ENCODE data around the gene RNF34. TPM values are rescaled to one million over a fixed set of nuclear protein-coding genes. Genes with fewer than 3 reads are reported as not detected.

The RNF34 gene
- total RNA-seq, 2 donors from 2014 or later: 20.3 to 51.5 TPM

DNA sequence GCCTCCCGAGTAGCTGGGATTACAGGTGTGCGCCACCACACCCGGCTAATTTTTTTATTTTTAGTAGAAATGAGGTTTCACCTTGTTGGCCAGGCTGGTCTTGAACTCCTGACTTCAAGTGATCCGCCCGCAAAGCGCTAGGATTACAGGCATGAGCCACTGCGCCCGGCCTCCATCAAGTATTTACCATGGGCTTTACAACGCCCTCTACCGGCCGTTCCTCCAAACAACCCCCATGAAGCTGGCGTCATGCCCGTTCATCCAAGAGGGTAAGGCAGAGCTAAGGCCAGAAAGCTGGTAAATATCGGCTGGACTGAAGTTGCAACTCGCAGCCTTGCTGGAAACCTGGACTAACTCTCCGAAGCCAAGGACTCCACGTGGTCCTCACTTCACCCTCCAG, 41.6 kb downstream of the RNF34 start:
- H3K4me3 ChIP-seq: no peak overlapping the region
- no peaks in the 10 kb centered on the region for H3K36me3 ChIP-seq
- no peaks in the 10 kb centered on the region for H3K9me3 ChIP-seq
- TF ChIP-seq POLR2A (IDR thresholded peaks at IDR 0.05): no peak
- TF ChIP-seq POLR2AphosphoS5 (IDR thresholded peaks at IDR 0.05): no peak
- TF ChIP-seq, protein P1, sequence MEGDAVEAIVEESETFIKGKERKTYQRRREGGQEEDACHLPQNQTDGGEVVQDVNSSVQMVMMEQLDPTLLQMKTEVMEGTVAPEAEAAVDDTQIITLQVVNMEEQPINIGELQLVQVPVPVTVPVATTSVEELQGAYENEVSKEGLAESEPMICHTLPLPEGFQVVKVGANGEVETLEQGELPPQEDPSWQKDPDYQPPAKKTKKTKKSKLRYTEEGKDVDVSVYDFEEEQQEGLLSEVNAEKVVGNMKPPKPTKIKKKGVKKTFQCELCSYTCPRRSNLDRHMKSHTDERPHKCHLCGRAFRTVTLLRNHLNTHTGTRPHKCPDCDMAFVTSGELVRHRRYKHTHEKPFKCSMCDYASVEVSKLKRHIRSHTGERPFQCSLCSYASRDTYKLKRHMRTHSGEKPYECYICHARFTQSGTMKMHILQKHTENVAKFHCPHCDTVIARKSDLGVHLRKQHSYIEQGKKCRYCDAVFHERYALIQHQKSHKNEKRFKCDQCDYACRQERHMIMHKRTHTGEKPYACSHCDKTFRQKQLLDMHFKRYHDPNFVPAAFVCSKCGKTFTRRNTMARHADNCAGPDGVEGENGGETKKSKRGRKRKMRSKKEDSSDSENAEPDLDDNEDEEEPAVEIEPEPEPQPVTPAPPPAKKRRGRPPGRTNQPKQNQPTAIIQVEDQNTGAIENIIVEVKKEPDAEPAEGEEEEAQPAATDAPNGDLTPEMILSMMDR (IDR thresholded peaks at IDR 0.05): no peak
- no peaks in the 10 kb centered on the region for H3K4me1 ChIP-seq (replicated peaks)
- 92% methylated on average over 17 of the region's 17 CpGs for WGBS
- H3K27ac ChIP-seq: no peak overlapping the region
- no peak for DNase-seq (ENCODE audit: low spot score)
- intact Hi-C loops (cut with DNase I): no loop called here
- no peaks in the 10 kb centered on the region for H3K27me3 ChIP-seq (replicated peaks; ENCODE audit: insufficient read depth)

DNA sequence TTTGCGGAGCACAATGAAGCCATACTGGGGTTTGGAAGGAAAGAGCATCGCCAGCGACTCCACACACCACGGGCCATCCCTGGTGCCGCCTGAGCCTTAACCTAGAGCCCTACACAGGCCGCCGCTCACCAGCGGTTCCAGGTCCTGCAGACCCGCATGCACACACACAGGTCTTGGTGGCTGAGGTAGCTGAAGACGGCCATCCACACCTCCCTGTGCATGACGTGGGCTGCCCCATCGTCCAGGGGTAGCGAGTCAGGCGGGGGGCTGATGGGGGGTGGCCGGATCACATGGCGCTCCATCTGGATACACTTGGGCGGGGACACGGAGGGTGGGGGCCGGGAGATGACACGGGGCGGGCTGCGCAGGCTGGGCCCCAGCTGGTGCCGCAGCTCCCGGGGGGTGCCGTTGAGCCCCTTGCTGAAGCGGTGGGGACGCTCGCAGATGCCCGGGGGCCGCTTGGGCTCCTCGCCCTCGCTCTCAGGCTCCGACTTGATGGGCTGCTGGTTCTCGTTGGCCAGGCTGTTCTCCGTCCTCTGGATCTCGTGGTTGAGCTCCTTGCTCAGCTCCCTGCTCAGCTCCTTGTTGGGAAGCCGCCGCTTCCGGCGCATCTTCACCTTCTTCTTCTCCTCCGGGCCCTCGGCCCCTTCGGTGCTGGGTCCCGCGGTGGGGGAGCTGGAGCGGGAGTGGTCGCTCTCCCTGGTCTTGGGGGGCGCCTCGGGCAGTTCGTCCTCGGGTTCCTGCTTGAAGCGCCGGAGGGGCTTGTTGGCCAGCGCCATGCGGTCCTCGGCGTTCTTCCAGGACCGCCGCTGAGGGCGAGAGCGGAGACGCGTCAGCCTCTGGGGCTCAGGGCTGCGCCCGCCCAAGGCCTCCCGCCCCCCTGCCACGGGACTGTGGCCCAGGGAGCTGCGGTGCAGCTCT, 42.4 kb downstream of the RNF34 start:
- Histone ChIP-seq H3K4me3 (no peak overlapping the region), H3K4me1 (replicated peaks) (no peaks in the 10 kb centered on the region), H3K9me3 (no peaks in the 10 kb centered on the region), H3K36me3 (no peaks in the 10 kb centered on the region), H3K27me3 (replicated peaks; ENCODE audit: insufficient read depth) (no peaks in the 10 kb centered on the region), H3K27ac (no peak overlapping the region)
- TF ChIP-seq POLR2AphosphoS5 (IDR thresholded peaks at IDR 0.05): no peak
- TF ChIP-seq POLR2A (IDR thresholded peaks at IDR 0.05): no peak
- TF ChIP-seq, protein P1 (IDR thresholded peaks at IDR 0.05): no peak
- no peak for DNase-seq (ENCODE audit: low spot score)
- intact Hi-C loops (cut with DNase I): no loop called here
- 93% methylated on average over 67 of the region's 68 CpGs for WGBS

DNA sequence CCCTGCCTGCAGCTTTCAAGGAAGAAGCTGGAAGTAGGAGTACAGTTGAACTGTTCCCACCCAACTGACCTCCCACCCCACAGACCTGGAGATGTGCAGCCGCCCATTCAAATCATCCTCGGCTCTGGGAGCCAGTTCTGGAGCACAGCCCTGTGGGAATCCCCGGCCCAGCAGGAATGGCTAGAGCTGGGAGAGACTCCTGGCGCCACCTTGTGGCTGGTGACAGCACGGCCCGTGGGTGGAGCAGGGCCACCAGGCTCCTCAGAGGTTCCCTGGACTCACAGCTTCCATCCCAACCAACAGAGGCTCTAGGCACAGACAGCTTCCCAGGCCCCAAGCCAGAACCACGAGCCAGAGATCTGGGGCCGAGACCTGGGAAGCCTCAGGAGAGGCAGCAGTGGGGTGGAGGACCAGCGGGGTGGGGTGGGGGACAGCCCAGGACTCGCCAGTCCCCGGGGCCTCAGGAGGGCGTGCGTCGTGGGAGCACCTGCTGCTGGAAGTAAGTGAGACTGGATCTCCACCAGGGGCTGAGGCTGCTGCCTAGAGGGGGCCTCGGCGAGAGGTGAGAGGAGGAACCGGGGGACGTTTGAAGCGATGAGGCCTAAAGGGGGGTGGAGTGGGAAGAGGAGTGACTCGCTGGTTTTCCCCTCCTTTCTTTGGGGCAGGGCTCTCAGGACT, 43.4 kb downstream of the RNF34 start:
- H3K4me3 ChIP-seq: no peak overlapping the region
- no peak overlapping the region for H3K27ac ChIP-seq
- intact Hi-C loops (cut with DNase I): loop anchor here (1.0 kb wide), 1 partner anchor 109 kb away; no protein-coding TSS in a partner anchor
- H3K4me1 ChIP-seq (replicated peaks): no peaks in the 10 kb centered on the region
- peak; percentile 48 for TF ChIP-seq POLR2AphosphoS5 (IDR thresholded peaks at IDR 0.05)
- TF ChIP-seq, protein P1 (IDR thresholded peaks at IDR 0.05): peak; percentile 83 to 92 (median 89)
- TF ChIP-seq POLR2A (IDR thresholded peaks at IDR 0.05): no peak
- no peaks in the 10 kb centered on the region for H3K9me3 ChIP-seq
- no peaks in the 10 kb centered on the region for H3K36me3 ChIP-seq
- 52% methylated on average over 20 of the region's 20 CpGs for WGBS
- peak; percentile 83 for DNase-seq (ENCODE audit: low spot score)
- no peaks in the 10 kb centered on the region for H3K27me3 ChIP-seq (replicated peaks; ENCODE audit: insufficient read depth)

DNA sequence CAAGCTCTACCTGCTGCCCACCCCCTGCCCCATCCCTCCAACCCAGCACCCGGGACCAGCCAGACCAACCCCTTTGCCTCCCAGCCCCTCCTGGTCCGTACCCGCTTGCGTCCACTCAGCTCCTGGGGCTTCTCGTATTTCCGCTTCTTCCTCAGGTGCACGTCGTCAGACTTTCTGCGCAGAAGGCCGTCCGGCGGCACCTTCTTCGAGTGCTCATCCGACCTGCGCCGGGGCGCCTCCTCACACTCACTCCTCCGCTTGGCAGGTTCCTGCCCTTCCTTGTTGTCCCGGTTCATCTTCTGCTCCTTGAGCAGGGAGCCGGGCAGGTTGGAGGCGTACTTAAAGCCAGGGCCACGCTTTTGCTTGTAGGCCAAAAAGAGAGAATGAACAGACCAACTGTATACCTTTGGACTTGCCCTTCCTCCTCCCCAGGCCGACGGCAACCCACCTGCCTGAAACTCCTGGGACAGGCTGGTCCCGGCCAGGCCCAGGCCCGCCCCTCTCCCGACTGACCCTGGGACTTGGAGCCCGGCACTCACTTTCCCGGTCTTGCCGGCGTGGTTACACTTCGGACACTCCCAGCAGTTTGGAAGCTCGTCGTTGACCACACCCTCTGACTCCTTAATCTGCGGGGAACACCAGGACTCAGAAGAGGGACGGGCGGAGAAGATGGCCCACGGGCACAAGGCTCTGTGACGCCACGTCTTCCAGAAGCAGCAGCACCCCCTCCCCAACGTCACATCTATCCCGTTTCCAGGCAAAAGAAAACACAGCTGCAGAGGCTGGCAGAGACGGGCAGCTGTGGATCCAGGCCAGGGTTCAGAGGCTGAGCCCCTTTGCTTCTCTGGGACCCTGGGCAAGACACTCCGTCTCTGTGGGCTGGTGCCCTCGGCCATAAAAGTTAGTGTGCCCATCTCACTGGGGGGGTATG, 44.3 kb downstream of the RNF34 start:
- 79% methylated on average over 38 of the region's 45 CpGs for WGBS

More for the DNA sequence above, 44.3 kb downstream of the RNF34 start:
- Histone ChIP-seq H3K27me3 (replicated peaks; ENCODE audit: insufficient read depth) (no peaks in the 10 kb centered on the region), H3K4me1 (replicated peaks) (no peaks in the 10 kb centered on the region), H3K9me3 (no peaks in the 10 kb centered on the region), H3K4me3 (no peak overlapping the region), H3K36me3 (no peaks in the 10 kb centered on the region), H3K27ac (no peak overlapping the region)
- no peak for DNase-seq (ENCODE audit: low spot score)
- intact Hi-C loops (cut with DNase I): loop anchor here (1.0 kb wide), 1 partner anchor 110 kb away; no protein-coding TSS in a partner anchor
- TF ChIP-seq POLR2A (IDR thresholded peaks at IDR 0.05) (no peak), POLR2AphosphoS5 (IDR thresholded peaks at IDR 0.05) (no peak)
- TF ChIP-seq, protein P1 (IDR thresholded peaks at IDR 0.05): no peak
